GM10266 (cell line): ENCODE data around the gene KLF16.

Source experiments
- DNase-seq: peaks from one replicate; pipeline ENCODE4 v3.0.0; 2012; ENCODE audit errors: extremely low spot score
- CTCF ChIP-seq: IDR thresholded peaks from 2 replicates; pipeline ENCODE4 v1.5.1; 2012; ENCODE audit warnings: mild to moderate bottlenecking, low read depth; ENCODE audit not compliant: control insufficient read depth, insufficient read depth; ENCODE audit errors: missing control alignments

Gene KLF16

GRCh38 chr19:1854542-1855039, 8.8 kb downstream of the KLF16 start:
- TF ChIP-seq CTCF: no peak

GRCh38 chr19:1854039-1854541, 9.3 kb downstream of the KLF16 start:
- DNase-seq: no peak
- TF ChIP-seq CTCF: no peak

More at GRCh38 chr19:1854542-1855039, 8.8 kb downstream of the KLF16 start:
- DNase-seq: no peak

- peak; percentile 95 for DNase-seq
- peak; percentile 98 for TF ChIP-seq CTCF
Observed at GRCh38 chr19:1853295-1854038, 9.9 kb downstream of the KLF16 start.

- no peak for TF ChIP-seq CTCF
- DNase-seq: no peak
Observed at GRCh38 chr19:1852581-1853128, 10.7 kb downstream of the KLF16 start.

GRCh38 chr19:1851654-1852580, 11.5 kb downstream of the KLF16 start:
- TF ChIP-seq CTCF: no peak
- DNase-seq: peak; percentile 57

GRCh38 chr19:1850809-1851653, 12.3 kb downstream of the KLF16 start:
- no peak for DNase-seq
- no peak for TF ChIP-seq CTCF
